Esophagus muscularis mucosa (tissue), 4 donors: ENCODE data around the gene MAML1. TPM values are rescaled to one million over a fixed set of nuclear protein-coding genes. Genes with fewer than 3 reads are reported as not detected.

Source experiments
- DNase-seq: peaks from one replicate; pipeline ENCODE4 v3.0.0-alpha.2; 2017; ENCODE audit errors: extremely low spot score
- H3K27ac ChIP-seq, 4 donors: fragments of 200-600 bp; sonication (generic); replicated peaks in 1 of 4; 1 replicate in 3 of 4; 2 replicates in 1 of 4; pipeline ENCODE4 v1.5.1; 2016 to 2019; ENCODE audit warnings: mild to moderate bottlenecking in 1 of 4
- H3K27me3 ChIP-seq, 4 donors: fragments of 200-600 bp; sonication (generic); one replicate each; pipeline versions ENCODE4 v1.5.1 to v1.6.0; 2016 to 2019
- H3K36me3 ChIP-seq, 4 donors: fragments of 200-600 bp; sonication (generic); one replicate each; pipeline ENCODE4 v1.5.1; 2016 to 2019
- H3K4me1 ChIP-seq, 4 donors: fragments of 200-600 bp; sonication (generic); one replicate each; pipeline ENCODE4 v1.5.1; 2016 to 2019
- H3K4me3 ChIP-seq, 4 donors: fragments of 200-600 bp; sonication (generic); 1 replicate in 2 of 4; 2 replicates in 2 of 4; pipeline ENCODE4 v1.5.1; 2016 to 2019; ENCODE audit warnings: mild to moderate bottlenecking in 4 of 4, moderate library complexity in 1 of 4
- H3K9me3 ChIP-seq, 4 donors: fragments of 200-600 bp; sonication (generic); 1 replicate in 3 of 4; 2 replicates in 1 of 4; pipeline ENCODE4 v1.5.1; 2016 to 2019
- EP300 ChIP-seq: sonication (generic); formaldehyde crosslinking; IDR thresholded peaks from one replicate; pipeline ENCODE4 v1.6.1; 2017; ENCODE audit warnings: antibody characterized with exemption
- POLR2A ChIP-seq: fragments of 450-650 bp; IDR thresholded peaks from one replicate; pipeline ENCODE4 v1.6.1; 2017; ENCODE audit warnings: antibody characterized with exemption, moderate library complexity, mild to moderate bottlenecking, low read depth
- POLR2AphosphoS5 ChIP-seq, 2 donors: sonication (generic); formaldehyde crosslinking; IDR thresholded peaks; one replicate each; pipeline ENCODE4 v1.6.1; 2017; ENCODE audit warnings: antibody characterized with exemption in 2 of 2
- WGBS: methylation state at CpG from one replicate; pipeline ENCODE4 v1.1.5; 2018; 5-methylcytosine and 5-hydroxymethylcytosine counted together
- intact Hi-C: fragments of 100-400 bp; cut with DNase I; formaldehyde crosslinking; loops from one replicate; pipeline ENCODE4 v1.15.1; 2023
- total RNA-seq, 4 donors: library from RNA; depleted of rRNA; stranded (reverse); fragments of >200 nt; gene quantifications; one replicate each; pipeline versions ENCODE4 v1.1.0 to v1.2.1, GENCODE V29; 2016
- TF ChIP-seq, protein P1 (sequence below), 3 experiments: fragments of 200-600 bp in 2 of 3; fragments of 450-650 bp in 1 of 3; sonication (generic) in 2 of 3; IDR thresholded peaks; one replicate each; pipeline ENCODE4 v1.5.1; 2017 to 2019; ENCODE audit warnings: antibody characterized with exemption in 3 of 3, mild to moderate bottlenecking in 2 of 3, moderate library complexity in 1 of 3

Gene MAML1
- total RNA-seq, 4 donors from 2014 or later = 21.4 to 60.9 (median 36.4) TPM

GRCh38 chr5:179822059-179822432 lies 89.4 kb downstream of the MAML1 start:
- peaks cover 37 to 53% (median 48%) of the 10 kb centered on the region in 4 donors for H3K36me3 ChIP-seq
- peaks cover 67 to 89% (median 88%) of the 10 kb centered on the region in 4 donors for H3K4me1 ChIP-seq
- H3K27ac ChIP-seq = peak overlapping the region; percentile 99 to 100 (median 100)
- no peak for TF ChIP-seq POLR2A
- no peak for TF ChIP-seq EP300
- no peak for TF ChIP-seq POLR2AphosphoS5 (IDR thresholded peaks at IDR 0.05)
- TF ChIP-seq, protein P1, sequence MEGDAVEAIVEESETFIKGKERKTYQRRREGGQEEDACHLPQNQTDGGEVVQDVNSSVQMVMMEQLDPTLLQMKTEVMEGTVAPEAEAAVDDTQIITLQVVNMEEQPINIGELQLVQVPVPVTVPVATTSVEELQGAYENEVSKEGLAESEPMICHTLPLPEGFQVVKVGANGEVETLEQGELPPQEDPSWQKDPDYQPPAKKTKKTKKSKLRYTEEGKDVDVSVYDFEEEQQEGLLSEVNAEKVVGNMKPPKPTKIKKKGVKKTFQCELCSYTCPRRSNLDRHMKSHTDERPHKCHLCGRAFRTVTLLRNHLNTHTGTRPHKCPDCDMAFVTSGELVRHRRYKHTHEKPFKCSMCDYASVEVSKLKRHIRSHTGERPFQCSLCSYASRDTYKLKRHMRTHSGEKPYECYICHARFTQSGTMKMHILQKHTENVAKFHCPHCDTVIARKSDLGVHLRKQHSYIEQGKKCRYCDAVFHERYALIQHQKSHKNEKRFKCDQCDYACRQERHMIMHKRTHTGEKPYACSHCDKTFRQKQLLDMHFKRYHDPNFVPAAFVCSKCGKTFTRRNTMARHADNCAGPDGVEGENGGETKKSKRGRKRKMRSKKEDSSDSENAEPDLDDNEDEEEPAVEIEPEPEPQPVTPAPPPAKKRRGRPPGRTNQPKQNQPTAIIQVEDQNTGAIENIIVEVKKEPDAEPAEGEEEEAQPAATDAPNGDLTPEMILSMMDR (IDR thresholded peaks at IDR 0.05) = no peak
- no peaks in the 10 kb centered on the region for H3K27me3 ChIP-seq
- WGBS = 58% methylated on average over 3 of the region's 3 CpGs
- intact Hi-C loops = loop anchor here (5.0 kb wide), 1 partner anchor 35 kb away; the partner anchor contains the start of gene MRNIP
- peak overlapping the region; percentile 93 to 100 (median 96) for H3K4me3 ChIP-seq
- H3K9me3 ChIP-seq = no peaks in the 10 kb centered on the region
- DNase-seq = no peak

GRCh38 chr5:179822444-179822990 lies 89.9 kb downstream of the MAML1 start:
- no peaks in the 10 kb centered on the region for H3K9me3 ChIP-seq
- peak overlapping the region; percentile 93 to 100 (median 96) for H3K4me3 ChIP-seq
- 60% methylated on average over 6 of the region's 8 CpGs for WGBS
- H3K4me1 ChIP-seq = peaks cover 67 to 89% (median 88%) of the 10 kb centered on the region in 4 donors
- peak overlapping the region; percentile 99 to 100 (median 100) for H3K27ac ChIP-seq
- TF ChIP-seq, protein P1 (IDR thresholded peaks at IDR 0.05) = no peak
- H3K36me3 ChIP-seq = peaks cover 42 to 57% (median 51%) of the 10 kb centered on the region in 4 donors
- intact Hi-C loops = loop anchor here (5.0 kb wide), 1 partner anchor 35 kb away; the partner anchor contains the start of gene MRNIP
- H3K27me3 ChIP-seq = no peaks in the 10 kb centered on the region
- DNase-seq = no peak

GRCh38 chr5:179823937-179824744 lies 91.5 kb downstream of the MAML1 start:
- no peak for TF ChIP-seq POLR2A
- TF ChIP-seq POLR2AphosphoS5 (IDR thresholded peaks at IDR 0.05) = no peak
- TF ChIP-seq, protein P1 (IDR thresholded peaks at IDR 0.05) = no peak
- TF ChIP-seq EP300 = no peak
- H3K4me3 ChIP-seq = peak overlapping the region in 3 of 4 donors; percentile 1 to 97 (median 7)
- peaks cover 65 to 87% (median 83%) of the 10 kb centered on the region in 4 donors for H3K4me1 ChIP-seq
- peak overlapping the region in 2 of 4 donors; percentile 37 to 99 for H3K27ac ChIP-seq
- intact Hi-C loops = loop anchor here (5.0 kb wide), 1 partner anchor 33 kb away; the partner anchor contains the start of gene MRNIP
- WGBS = 87% methylated on average over 9 of the region's 22 CpGs
- no peaks in the 10 kb centered on the region for H3K27me3 ChIP-seq
- H3K36me3 ChIP-seq = peaks cover 58 to 74% (median 66%) of the 10 kb centered on the region in 4 donors
- H3K9me3 ChIP-seq = no peaks in the 10 kb centered on the region
- no peak for DNase-seq

DNA sequence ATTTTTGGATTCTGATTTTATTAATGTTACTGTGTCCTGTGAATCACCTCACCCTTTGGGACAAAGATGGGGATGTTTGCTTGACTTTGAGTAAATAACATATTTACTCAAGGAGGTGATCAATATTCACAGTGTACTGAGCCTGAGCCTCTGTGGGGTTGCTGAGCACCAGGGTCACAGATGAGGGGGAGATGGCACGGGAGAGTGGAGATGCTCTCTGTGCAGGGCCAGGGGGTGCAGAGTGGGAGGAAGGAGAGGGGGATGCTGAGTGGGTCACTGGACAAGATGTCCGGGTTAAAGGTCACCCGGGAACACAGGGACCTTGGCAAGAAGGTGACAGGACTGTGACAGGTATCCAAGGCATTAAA lies 92.1 kb downstream of the MAML1 start:
- no peak overlapping the region for H3K27ac ChIP-seq
- no peak for DNase-seq
- 84% methylated on average over 3 of the region's 3 CpGs for whole genome bisulfite sequencing
- no peaks in the 10 kb centered on the region for H3K27me3 ChIP-seq
- no peak for TF ChIP-seq EP300
- TF ChIP-seq, protein P1 (IDR thresholded peaks at IDR 0.05) = no peak
- TF ChIP-seq POLR2A = no peak
- TF ChIP-seq POLR2AphosphoS5 (IDR thresholded peaks at IDR 0.05) = no peak
- no peak overlapping the region for H3K4me3 ChIP-seq
- peaks cover 59 to 83% (median 78%) of the 10 kb centered on the region in 4 donors for H3K4me1 ChIP-seq
- intact Hi-C loops = loop anchor here (5.0 kb wide), 1 partner anchor 33 kb away; the partner anchor contains the start of gene MRNIP
- no peaks in the 10 kb centered on the region for H3K9me3 ChIP-seq
- peaks cover 64 to 80% (median 72%) of the 10 kb centered on the region in 4 donors for H3K36me3 ChIP-seq
